Measurements from ENCODE around the gene PTPRT.

- no peak for TF ChIP-seq POLR2AphosphoS5 (IDR thresholded peaks at IDR 0.05; ENCODE audit: low read depth)
- no peak for TF ChIP-seq CTCF (conservative IDR thresholded peaks at IDR 0.05; ENCODE audit: low read depth in 2 of 2)
- no peak for TF ChIP-seq EZH2phosphoT487 (IDR thresholded peaks at IDR 0.05; ENCODE audit: unreplicated experiment)
Observed at GRCh38 chr20:43186312-43186711, 3.4 kb downstream of the PTPRT start.
